ENCODE measurements around the gene DNAJC5. TPM values are rescaled to one million over a fixed set of nuclear protein-coding genes. Genes with fewer than 3 reads are reported as not detected.

DNAJC5 gene
- total and polyA plus RNA-seq, 9 of the 15 experiments (the other 6 are each of a cell fraction or from before 2014, with no cell fraction given), result 0.95 to 42.8 (median 23.4) TPM

DNA sequence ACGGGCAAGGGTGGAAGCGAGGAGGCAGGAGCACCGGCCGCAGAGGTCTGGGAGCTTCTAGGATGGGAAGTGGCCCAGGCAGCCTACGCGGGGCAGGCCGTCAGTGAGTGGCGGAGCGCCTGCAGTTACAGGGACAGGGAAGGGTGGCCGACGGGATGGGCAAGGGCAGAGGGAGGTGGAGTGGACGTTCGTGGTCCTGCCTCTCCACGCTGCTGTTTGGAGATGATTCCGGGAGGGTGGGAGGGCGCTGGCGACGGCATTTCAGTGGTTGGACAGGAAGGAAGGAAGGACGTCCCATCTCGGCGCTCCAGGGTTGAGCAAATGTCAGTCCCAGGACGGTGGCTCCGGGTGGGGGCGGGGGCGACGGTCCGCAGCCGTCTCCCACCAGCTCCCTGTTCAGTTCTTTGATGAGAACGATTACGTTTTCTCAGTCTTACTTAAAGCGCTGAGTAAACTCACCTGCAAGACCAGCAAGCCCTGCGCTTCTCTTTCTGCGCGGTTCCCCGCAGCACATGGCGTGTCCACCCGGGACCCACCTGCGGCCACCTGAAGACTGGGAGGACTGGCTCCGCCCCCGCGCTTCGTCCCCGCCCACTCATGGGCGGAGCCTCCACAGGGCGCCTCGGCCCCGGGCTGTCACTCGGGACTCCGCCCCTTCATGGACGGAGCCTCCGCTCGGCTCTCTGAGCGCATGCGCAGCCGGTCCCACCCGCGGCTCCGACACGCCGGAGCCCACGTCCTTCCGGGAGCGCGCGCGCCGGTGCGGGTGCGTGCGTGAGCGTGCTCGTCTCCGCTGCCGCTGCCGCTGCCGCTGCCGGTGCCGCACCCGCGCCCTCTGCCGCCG lies at the start of gene DNAJC5 (continued):
- TF ChIP-seq, protein P1, sequence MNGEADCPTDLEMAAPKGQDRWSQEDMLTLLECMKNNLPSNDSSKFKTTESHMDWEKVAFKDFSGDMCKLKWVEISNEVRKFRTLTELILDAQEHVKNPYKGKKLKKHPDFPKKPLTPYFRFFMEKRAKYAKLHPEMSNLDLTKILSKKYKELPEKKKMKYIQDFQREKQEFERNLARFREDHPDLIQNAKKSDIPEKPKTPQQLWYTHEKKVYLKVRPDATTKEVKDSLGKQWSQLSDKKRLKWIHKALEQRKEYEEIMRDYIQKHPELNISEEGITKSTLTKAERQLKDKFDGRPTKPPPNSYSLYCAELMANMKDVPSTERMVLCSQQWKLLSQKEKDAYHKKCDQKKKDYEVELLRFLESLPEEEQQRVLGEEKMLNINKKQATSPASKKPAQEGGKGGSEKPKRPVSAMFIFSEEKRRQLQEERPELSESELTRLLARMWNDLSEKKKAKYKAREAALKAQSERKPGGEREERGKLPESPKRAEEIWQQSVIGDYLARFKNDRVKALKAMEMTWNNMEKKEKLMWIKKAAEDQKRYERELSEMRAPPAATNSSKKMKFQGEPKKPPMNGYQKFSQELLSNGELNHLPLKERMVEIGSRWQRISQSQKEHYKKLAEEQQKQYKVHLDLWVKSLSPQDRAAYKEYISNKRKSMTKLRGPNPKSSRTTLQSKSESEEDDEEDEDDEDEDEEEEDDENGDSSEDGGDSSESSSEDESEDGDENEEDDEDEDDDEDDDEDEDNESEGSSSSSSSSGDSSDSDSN (IDR thresholded peaks at IDR 0.05; ENCODE audit: borderline replicate concordance in 1 of 2, low read depth in 2 of 2, low read length in 2 of 2), result no peak
- TF ChIP-seq ZNF24 (IDR thresholded peaks at IDR 0.05) (no peak), NCOA4 (IDR thresholded peaks at IDR 0.05; ENCODE audit: partially characterized antibody) (no peak), ZNF384 (IDR thresholded peaks at IDR 0.05; ENCODE audit: low read depth, low read length) (no peak), ZNF23 (CRISPR knock-in tag; IDR thresholded peaks at IDR 0.05) (no peak), POLR2B (IDR thresholded peaks at IDR 0.05; ENCODE audit: low read depth, partially characterized antibody) (no peak), CAMTA2 (CRISPR knock-in tag; conservative IDR thresholded peaks at IDR 0.05) (no peak), TCF7L2 (IDR thresholded peaks at IDR 0.05; ENCODE audit: low read depth, low read length) (no peak), ZNF561 (CRISPR knock-in tag; conservative IDR thresholded peaks at IDR 0.05) (no peak), ELF1 (tag; IDR thresholded peaks at IDR 0.05) (peak; percentile 64), PCBP1 (IDR thresholded peaks at IDR 0.05; ENCODE audit: low read depth, low read length, poor library complexity, severe bottlenecking) (no peak), GTF2E2 (tag; IDR thresholded peaks at IDR 0.05) (no peak)
- TF ChIP-seq, protein P2, sequence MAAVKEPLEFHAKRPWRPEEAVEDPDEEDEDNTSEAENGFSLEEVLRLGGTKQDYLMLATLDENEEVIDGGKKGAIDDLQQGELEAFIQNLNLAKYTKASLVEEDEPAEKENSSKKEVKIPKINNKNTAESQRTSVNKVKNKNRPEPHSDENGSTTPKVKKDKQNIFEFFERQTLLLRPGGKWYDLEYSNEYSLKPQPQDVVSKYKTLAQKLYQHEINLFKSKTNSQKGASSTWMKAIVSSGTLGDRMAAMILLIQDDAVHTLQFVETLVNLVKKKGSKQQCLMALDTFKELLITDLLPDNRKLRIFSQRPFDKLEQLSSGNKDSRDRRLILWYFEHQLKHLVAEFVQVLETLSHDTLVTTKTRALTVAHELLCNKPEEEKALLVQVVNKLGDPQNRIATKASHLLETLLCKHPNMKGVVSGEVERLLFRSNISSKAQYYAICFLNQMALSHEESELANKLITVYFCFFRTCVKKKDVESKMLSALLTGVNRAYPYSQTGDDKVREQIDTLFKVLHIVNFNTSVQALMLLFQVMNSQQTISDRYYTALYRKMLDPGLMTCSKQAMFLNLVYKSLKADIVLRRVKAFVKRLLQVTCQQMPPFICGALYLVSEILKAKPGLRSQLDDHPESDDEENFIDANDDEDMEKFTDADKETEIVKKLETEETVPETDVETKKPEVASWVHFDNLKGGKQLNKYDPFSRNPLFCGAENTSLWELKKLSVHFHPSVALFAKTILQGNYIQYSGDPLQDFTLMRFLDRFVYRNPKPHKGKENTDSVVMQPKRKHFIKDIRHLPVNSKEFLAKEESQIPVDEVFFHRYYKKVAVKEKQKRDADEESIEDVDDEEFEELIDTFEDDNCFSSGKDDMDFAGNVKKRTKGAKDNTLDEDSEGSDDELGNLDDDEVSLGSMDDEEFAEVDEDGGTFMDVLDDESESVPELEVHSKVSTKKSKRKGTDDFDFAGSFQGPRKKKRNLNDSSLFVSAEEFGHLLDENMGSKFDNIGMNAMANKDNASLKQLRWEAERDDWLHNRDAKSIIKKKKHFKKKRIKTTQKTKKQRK (IDR thresholded peaks at IDR 0.05; ENCODE audit: borderline replicate concordance, low read depth, low read length), result no peak
- TF ChIP-seq, protein P3, sequence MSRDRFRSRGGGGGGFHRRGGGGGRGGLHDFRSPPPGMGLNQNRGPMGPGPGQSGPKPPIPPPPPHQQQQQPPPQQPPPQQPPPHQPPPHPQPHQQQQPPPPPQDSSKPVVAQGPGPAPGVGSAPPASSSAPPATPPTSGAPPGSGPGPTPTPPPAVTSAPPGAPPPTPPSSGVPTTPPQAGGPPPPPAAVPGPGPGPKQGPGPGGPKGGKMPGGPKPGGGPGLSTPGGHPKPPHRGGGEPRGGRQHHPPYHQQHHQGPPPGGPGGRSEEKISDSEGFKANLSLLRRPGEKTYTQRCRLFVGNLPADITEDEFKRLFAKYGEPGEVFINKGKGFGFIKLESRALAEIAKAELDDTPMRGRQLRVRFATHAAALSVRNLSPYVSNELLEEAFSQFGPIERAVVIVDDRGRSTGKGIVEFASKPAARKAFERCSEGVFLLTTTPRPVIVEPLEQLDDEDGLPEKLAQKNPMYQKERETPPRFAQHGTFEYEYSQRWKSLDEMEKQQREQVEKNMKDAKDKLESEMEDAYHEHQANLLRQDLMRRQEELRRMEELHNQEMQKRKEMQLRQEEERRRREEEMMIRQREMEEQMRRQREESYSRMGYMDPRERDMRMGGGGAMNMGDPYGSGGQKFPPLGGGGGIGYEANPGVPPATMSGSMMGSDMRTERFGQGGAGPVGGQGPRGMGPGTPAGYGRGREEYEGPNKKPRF (IDR thresholded peaks at IDR 0.05; ENCODE audit: low read depth, low read length), result no peak
- TF ChIP-seq, protein P4, sequence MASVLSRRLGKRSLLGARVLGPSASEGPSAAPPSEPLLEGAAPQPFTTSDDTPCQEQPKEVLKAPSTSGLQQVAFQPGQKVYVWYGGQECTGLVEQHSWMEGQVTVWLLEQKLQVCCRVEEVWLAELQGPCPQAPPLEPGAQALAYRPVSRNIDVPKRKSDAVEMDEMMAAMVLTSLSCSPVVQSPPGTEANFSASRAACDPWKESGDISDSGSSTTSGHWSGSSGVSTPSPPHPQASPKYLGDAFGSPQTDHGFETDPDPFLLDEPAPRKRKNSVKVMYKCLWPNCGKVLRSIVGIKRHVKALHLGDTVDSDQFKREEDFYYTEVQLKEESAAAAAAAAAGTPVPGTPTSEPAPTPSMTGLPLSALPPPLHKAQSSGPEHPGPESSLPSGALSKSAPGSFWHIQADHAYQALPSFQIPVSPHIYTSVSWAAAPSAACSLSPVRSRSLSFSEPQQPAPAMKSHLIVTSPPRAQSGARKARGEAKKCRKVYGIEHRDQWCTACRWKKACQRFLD (CRISPR knock-in tag; IDR thresholded peaks at IDR 0.05), result no peak
- TF ChIP-seq, protein P5, sequence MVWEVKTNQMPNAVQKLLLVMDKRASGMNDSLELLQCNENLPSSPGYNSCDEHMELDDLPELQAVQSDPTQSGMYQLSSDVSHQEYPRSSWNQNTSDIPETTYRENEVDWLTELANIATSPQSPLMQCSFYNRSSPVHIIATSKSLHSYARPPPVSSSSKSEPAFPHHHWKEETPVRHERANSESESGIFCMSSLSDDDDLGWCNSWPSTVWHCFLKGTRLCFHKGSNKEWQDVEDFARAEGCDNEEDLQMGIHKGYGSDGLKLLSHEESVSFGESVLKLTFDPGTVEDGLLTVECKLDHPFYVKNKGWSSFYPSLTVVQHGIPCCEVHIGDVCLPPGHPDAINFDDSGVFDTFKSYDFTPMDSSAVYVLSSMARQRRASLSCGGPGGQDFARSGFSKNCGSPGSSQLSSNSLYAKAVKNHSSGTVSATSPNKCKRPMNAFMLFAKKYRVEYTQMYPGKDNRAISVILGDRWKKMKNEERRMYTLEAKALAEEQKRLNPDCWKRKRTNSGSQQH (CRISPR knock-in tag; IDR thresholded peaks at IDR 0.05), result no peak
